Activated naive CD4-positive, alpha-beta T cell treated with anti-CD3 and anti-CD28 coated beads for 36 hours (primary cell): ENCODE results near the gene ZWINT. TPM values are rescaled to one million over a fixed set of nuclear protein-coding genes. Genes with fewer than 3 reads are reported as not detected.

Experiments used
- CTCF ChIA-PET: fragments of 350-600 bp; sonication (Branson Sonifier 250); formaldehyde crosslinking; loops from one replicate; lab custom pipeline; 2021; ENCODE audit warnings: antibody characterized with exemption; lab: Charles Lee
- DNase-seq: peaks from one replicate; pipeline ENCODE4 v3.0.0-alpha.2; 2020
- H3K27ac Mint-ChIP-seq: one replicate; pipeline ENCODE4 v1.8.0; 2021; ENCODE audit warnings: mild to moderate bottlenecking, mixed read lengths
- H3K27me3 Mint-ChIP-seq: one replicate; pipeline ENCODE4 v1.8.0; 2021; ENCODE audit warnings: low read depth, mixed read lengths
- H3K36me3 Mint-ChIP-seq: one replicate; pipeline ENCODE4 v1.8.0; 2021; ENCODE audit warnings: low read depth, mixed read lengths
- H3K4me1 Mint-ChIP-seq: one replicate; pipeline ENCODE4 v1.8.0; 2021; ENCODE audit warnings: low read depth, mixed read lengths
- H3K4me3 Mint-ChIP-seq: one replicate; pipeline ENCODE4 v1.8.0; 2021; ENCODE audit warnings: mild to moderate bottlenecking, moderate library complexity, mixed read lengths
- H3K9me3 Mint-ChIP-seq: one replicate; pipeline ENCODE4 v1.8.0; 2021; ENCODE audit warnings: mixed read lengths
- intact Hi-C: fragments of 100-400 bp; cut with micrococcal nuclease; formaldehyde crosslinking; loops from one replicate; pipeline ENCODE4 v1.15.1; 2023
- total RNA-seq, 2 experiments: library from RNA; stranded (reverse); gene quantifications; one replicate each; pipeline ENCODE4 v1.2.3, GENCODE V29; 2021

ZWINT gene, protein sequence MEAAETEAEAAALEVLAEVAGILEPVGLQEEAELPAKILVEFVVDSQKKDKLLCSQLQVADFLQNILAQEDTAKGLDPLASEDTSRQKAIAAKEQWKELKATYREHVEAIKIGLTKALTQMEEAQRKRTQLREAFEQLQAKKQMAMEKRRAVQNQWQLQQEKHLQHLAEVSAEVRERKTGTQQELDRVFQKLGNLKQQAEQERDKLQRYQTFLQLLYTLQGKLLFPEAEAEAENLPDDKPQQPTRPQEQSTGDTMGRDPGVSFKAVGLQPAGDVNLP
- total RNA-seq = 10 to 100 TPM; 80.8 to 85.4 TPM

DNA sequence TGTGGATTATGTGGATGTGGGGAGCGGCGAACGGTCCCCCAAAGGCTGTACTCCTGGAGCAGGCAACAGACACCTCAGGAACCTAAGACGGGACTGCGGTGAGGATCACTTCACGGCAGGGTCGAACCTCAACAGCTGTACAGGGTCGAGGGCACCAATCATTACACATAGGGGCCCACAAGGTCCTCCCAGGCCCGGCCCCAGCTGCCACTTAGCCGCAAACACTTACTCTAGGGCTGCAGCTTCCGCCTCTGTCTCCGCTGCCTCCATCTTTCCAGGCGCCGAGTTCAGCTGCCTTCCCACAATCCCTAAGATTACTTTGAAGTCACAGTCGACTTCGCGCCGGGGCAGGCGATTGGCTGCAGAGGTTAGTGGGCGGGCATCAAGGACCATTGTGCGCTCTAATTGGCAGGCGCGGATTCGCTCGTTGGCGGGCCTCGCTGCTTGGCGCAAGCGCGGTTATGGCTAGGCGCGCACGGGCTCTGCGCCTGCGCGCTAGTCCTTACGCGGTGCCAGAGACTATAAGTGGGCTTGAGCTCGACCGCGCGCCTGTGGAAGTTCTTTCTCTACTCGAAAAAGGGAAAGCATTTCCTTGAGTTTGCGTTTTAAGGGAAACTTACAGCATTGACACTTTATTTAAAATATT is at the start of gene ZWINT:
Gene ZWINT, minus strand, starts transcription at position 293 of the 646 bp plus-strand sequence. Its CDS starts 23 bp downstream, at position 270.
- Mint-ChIP-seq H3K4me1 (peaks cover 30% of the 10 kb centered on the region), H3K27me3 (no peaks in the 10 kb centered on the region), H3K9me3 (no peaks in the 10 kb centered on the region), H3K36me3 (peaks cover 42% of the 10 kb centered on the region), H3K4me3 (peak within 1 kb of the TSS; percentile 96), H3K27ac (peak within 1 kb of the TSS; percentile 91)
- CTCF ChIA-PET = interaction anchor here (0.7 kb wide), 1 partner anchor 37 kb away, joined by 4 read pairs; no protein-coding TSS in a partner anchor
- peak; percentile 95 for DNase-seq
- intact Hi-C loops = loop anchor here (1.0 to 5.0 kb wide), 2 partner anchors 1905 to 1921 kb away; no protein-coding TSS in a partner anchor

DNA sequence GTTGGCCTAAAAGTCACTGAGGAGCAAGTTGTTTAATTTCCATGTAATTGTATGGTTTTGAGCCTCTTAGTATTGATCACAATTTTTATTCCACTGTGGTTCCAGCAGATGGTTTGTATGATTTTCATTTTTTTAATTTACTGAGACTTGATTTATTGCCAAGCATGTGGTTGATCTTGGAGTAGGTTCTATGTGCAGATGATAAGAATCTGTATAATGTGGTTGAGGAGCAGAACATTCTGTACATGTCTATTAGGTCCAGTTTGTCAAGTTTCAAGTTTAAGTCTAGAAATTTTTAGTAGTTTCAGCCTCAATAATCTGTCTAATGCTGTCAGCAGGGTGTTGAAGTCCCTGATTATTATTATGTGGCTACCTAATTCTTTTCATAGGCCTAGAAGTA is 22.7 kb upstream of the ZWINT start:
- H3K9me3 Mint-ChIP-seq = no peaks in the 10 kb centered on the region
- H3K27me3 Mint-ChIP-seq = peaks cover 4% of the 10 kb centered on the region
- H3K4me3 Mint-ChIP-seq = no peak overlapping the region
- DNase-seq = no peak
- intact Hi-C loops = no loop called here
- CTCF ChIA-PET = no interaction called here
- no peaks in the 10 kb centered on the region for H3K36me3 Mint-ChIP-seq
- no peaks in the 10 kb centered on the region for H3K4me1 Mint-ChIP-seq
- no peak overlapping the region for H3K27ac Mint-ChIP-seq

DNA sequence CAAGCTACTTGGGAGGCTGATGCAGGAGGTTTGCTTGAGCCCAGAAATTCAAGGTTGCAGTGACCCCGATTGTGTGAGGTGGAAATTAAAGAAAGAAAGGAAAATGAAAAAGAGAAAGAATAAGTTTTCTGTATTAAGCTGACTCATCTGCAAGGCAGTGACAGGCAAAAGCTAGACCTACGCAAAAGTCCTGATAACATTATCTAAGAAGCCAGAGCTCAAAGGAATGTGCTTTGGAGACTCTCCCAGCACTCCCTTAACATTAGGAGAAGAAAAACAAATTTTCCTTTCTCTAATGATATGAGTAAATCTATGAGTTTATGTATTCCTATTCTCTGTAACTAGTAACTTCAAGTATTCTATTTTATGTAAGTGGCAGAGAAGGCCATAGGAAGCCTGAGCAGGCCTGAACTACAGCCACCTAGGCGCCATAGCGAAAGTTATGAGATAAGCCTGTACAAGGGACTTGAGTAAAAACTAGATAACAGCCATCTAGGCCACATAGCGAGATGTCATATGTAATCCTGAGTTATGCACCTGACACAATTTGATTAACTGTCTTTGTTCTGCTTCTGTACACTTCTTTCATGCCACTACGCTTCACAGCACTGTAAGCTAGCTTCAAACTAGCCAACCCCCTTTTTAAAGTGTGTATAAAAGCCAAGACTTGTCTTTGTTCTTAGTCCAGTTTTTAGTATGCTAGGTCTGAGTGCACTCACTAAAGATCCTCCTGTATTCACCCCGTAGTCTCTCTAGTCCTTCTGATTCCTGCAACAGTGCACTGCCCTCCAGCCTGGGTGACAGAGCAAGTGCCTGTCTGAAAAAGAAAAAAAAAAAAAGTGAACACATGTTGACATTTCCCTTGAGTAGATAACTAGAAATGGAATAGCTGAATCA is 9.4 kb upstream of the ZWINT start:
- peaks cover 17% of the 10 kb centered on the region for H3K9me3 Mint-ChIP-seq
- intact Hi-C loops = no loop called here
- H3K27ac Mint-ChIP-seq = no peak overlapping the region
- H3K4me3 Mint-ChIP-seq = no peak overlapping the region
- no peak for DNase-seq
- H3K4me1 Mint-ChIP-seq = no peaks in the 10 kb centered on the region
- H3K27me3 Mint-ChIP-seq = no peaks in the 10 kb centered on the region
- CTCF ChIA-PET = no interaction called here
- peaks cover 2% of the 10 kb centered on the region for H3K36me3 Mint-ChIP-seq

GRCh38 chr10:56360583-56360966 is 484 bp downstream of the ZWINT start:
- peaks cover 45% of the 10 kb centered on the region for H3K36me3 Mint-ChIP-seq
- CTCF ChIA-PET = no interaction called here
- no peaks in the 10 kb centered on the region for H3K27me3 Mint-ChIP-seq
- H3K4me1 Mint-ChIP-seq = peaks cover 30% of the 10 kb centered on the region
- peak overlapping the region; percentile 91 for H3K27ac Mint-ChIP-seq
- DNase-seq = no peak
- intact Hi-C loops = loop anchor here (5.0 kb wide), 1 partner anchor 1922 kb away; no protein-coding TSS in a partner anchor
- peak overlapping the region; percentile 96 for H3K4me3 Mint-ChIP-seq
- no peaks in the 10 kb centered on the region for H3K9me3 Mint-ChIP-seq

GRCh38 chr10:56359837-56360236 is 1.2 kb downstream of the ZWINT start:
- peaks cover 47% of the 10 kb centered on the region for H3K36me3 Mint-ChIP-seq
- peak overlapping the region; percentile 41 for H3K27ac Mint-ChIP-seq
- intact Hi-C loops = loop anchor here (5.0 kb wide), 1 partner anchor 1922 kb away; no protein-coding TSS in a partner anchor
- no peak for DNase-seq
- no peaks in the 10 kb centered on the region for H3K9me3 Mint-ChIP-seq
- H3K4me3 Mint-ChIP-seq = peak overlapping the region; percentile 96
- peaks cover 30% of the 10 kb centered on the region for H3K4me1 Mint-ChIP-seq
- no peaks in the 10 kb centered on the region for H3K27me3 Mint-ChIP-seq
- CTCF ChIA-PET = interaction anchor here (0.9 kb wide), 1 partner anchor 9 kb away, joined by 3 read pairs; no protein-coding TSS in a partner anchor

GRCh38 chr10:56357018-56357417 is 4.0 kb downstream of the ZWINT start:
- Mint-ChIP-seq H3K27me3 (no peaks in the 10 kb centered on the region), H3K36me3 (peaks cover 55% of the 10 kb centered on the region), H3K27ac (no peak overlapping the region), H3K4me3 (no peak overlapping the region), H3K9me3 (no peaks in the 10 kb centered on the region), H3K4me1 (peaks cover 24% of the 10 kb centered on the region)
- intact Hi-C loops = no loop called here
- no peak for DNase-seq
- CTCF ChIA-PET = no interaction called here

DNA sequence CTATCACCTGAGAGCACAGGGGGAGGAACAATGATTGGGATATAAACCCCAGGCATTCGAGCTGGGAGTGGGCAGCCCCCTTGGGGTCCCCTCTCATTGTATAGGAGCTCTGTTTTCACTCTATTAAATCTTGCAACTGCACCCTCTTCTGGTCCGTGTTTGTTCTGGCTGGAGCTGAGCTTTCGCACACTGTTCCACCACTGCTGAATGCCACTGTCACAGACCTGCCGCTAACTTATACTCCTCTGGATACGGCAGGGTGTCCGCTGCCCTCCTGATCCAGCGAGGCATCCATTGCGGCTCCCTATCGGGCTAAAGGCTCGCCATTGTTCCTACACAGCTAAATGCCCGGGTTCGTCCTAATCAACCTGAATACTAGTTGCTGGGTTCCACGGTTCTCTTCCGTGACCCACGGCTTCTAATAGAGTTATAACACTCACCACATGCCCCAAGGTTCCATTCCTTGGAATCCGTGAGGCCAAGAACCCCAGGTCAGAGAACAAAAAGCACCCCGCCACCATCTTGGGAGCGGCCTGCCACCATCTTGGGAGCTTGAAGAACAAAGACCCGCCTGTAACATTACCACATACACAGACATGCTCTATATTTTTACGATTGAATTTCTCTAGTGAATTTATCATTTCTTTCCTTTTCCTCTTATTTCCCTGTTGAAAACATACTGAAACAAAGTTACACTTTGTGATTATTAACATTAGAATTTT is 9.0 kb downstream of the ZWINT start:
- intact Hi-C loops = no loop called here
- H3K36me3 Mint-ChIP-seq = peaks cover 20% of the 10 kb centered on the region
- CTCF ChIA-PET = no interaction called here
- no peak overlapping the region for H3K27ac Mint-ChIP-seq
- no peaks in the 10 kb centered on the region for H3K4me1 Mint-ChIP-seq
- H3K4me3 Mint-ChIP-seq = no peak overlapping the region
- no peak for DNase-seq
- H3K27me3 Mint-ChIP-seq = peaks cover 4% of the 10 kb centered on the region
- H3K9me3 Mint-ChIP-seq = no peaks in the 10 kb centered on the region

DNA sequence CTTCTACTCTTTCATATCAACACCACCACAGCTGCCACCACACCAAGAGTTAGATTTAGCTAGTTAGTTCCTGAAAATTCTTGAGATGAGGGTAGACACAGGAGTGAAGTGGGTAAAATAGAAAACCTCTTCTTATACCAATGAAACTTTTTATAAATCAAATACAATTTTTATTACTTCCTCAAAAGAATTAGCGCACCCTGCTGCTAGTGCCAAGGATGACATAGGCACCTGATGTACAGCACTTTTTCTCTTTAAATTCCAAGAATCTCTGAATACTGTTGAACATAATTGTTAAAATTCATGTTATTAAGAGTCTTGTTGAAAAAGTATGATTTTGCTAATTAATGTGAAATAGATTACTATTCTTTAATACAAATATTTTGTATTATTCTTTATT is 11.4 kb downstream of the ZWINT start:
- no peak overlapping the region for H3K27ac Mint-ChIP-seq
- CTCF ChIA-PET = interaction anchor here (0.8 kb wide), 1 partner anchor 9 kb away, joined by 3 read pairs; no protein-coding TSS in a partner anchor
- H3K27me3 Mint-ChIP-seq = peaks cover 4% of the 10 kb centered on the region
- no peaks in the 10 kb centered on the region for H3K4me1 Mint-ChIP-seq
- peaks cover 13% of the 10 kb centered on the region for H3K36me3 Mint-ChIP-seq
- intact Hi-C loops = no loop called here
- H3K4me3 Mint-ChIP-seq = no peak overlapping the region
- no peaks in the 10 kb centered on the region for H3K9me3 Mint-ChIP-seq
- no peak for DNase-seq

- DNase-seq = no peak
- Mint-ChIP-seq H3K4me3 (no peak overlapping the region), H3K9me3 (no peaks in the 10 kb centered on the region), H3K36me3 (peaks cover 8% of the 10 kb centered on the region), H3K27ac (no peak overlapping the region), H3K4me1 (no peaks in the 10 kb centered on the region), H3K27me3 (peaks cover 9% of the 10 kb centered on the region)
- intact Hi-C loops = no loop called here
- CTCF ChIA-PET = no interaction called here
Measured at GRCh38 chr10:56348101-56348500, 13.0 kb downstream of the ZWINT start.

- H3K9me3 Mint-ChIP-seq = no peaks in the 10 kb centered on the region
Measured at GRCh38 chr10:56346845-56347415, 14.1 kb downstream of the ZWINT start.

GRCh38 chr10:56341612-56342011 is 19.4 kb downstream of the ZWINT start:
- no peaks in the 10 kb centered on the region for H3K4me1 Mint-ChIP-seq

More at GRCh38 chr10:56346845-56347415, 14.1 kb downstream of the ZWINT start:
- DNase-seq = no peak
- CTCF ChIA-PET = no interaction called here
- Mint-ChIP-seq H3K4me1 (no peaks in the 10 kb centered on the region), H3K36me3 (peaks cover 2% of the 10 kb centered on the region), H3K27ac (no peak overlapping the region), H3K4me3 (no peak overlapping the region), H3K27me3 (peaks cover 11% of the 10 kb centered on the region)
- intact Hi-C loops = no loop called here

More at GRCh38 chr10:56341612-56342011, 19.4 kb downstream of the ZWINT start:
- Mint-ChIP-seq H3K4me3 (no peak overlapping the region), H3K36me3 (no peaks in the 10 kb centered on the region), H3K9me3 (no peaks in the 10 kb centered on the region), H3K27me3 (peaks cover 9% of the 10 kb centered on the region), H3K27ac (no peak overlapping the region)
- intact Hi-C loops = no loop called here
- CTCF ChIA-PET = no interaction called here
- no peak for DNase-seq
